ENCODE data around the gene PEAR1. TPM values are rescaled to one million over a fixed set of nuclear protein-coding genes. Genes with fewer than 3 reads are reported as not detected.
"Not testable (repeated sequence)": the region's sequence is repeated elsewhere in the genome, so short reads cannot be mapped to it uniquely, and the experiment has no call there.

The PEAR1 gene
- total RNA-seq, 1 experiment from 2014 or later: 11.9 TPM

- Histone ChIP-seq H3F3A (ENCODE audit: low read length, unreplicated experiment) (peaks cover 6% of the 10 kb centered on the region), H3K27ac (ENCODE audit: low read length) (no peak overlapping the region), H3K9me2 (replicated peaks; ENCODE audit: low read length) (no peaks in the 10 kb centered on the region), H3K9ac (ENCODE audit: low read length) (no peak overlapping the region), H3K4me2 (ENCODE audit: low read length) (no peak overlapping the region), H3K36me3 (ENCODE audit: low read depth, low read length) (no peaks in the 10 kb centered on the region), H3K4me1 (ENCODE audit: insufficient read depth, low read length) (peaks cover 25% of the 10 kb centered on the region), H2AFZ (ENCODE audit: low read length) (no peak overlapping the region), H3K79me2 (ENCODE audit: low read length) (no peaks in the 10 kb centered on the region), H3K27me3 (ENCODE audit: low read length) (no peaks in the 10 kb centered on the region), H4K20me1 (ENCODE audit: low read length) (no peaks in the 10 kb centered on the region), H3K9me3 (ENCODE audit: low read length) (no peaks in the 10 kb centered on the region), H3K4me3 (ENCODE audit: low read length) (no peak overlapping the region)
- DNase-seq (no peak), ATAC-seq (no peak)
- ChIA-PET POLR2A (ENCODE audit: unreplicated experiment) (no interaction called here), CTCF (interaction anchor here (0.6 kb wide), 1 partner anchor 198 kb away, joined by 4 read pairs; no protein-coding TSS in a partner anchor)
- BruUV-seq (replicated peaks): no TSS peak
- intact Hi-C loops (cut with micrococcal nuclease): no loop called here
- TF ChIP-seq EZH2 (IDR thresholded peaks at IDR 0.05; ENCODE audit: low read length, unreplicated experiment) (no peak), EZH2phosphoT487 (IDR thresholded peaks at IDR 0.05; ENCODE audit: borderline replicate concordance, low read length) (no peak), CTCF (conservative IDR thresholded peaks at IDR 0.05; ENCODE audit: low read depth, low read length) (no peak)
Measured at GRCh38 chr1:156924478-156925153, 31.1 kb downstream of the PEAR1 start.

- ChIA-PET POLR2A (ENCODE audit: unreplicated experiment) (no interaction called here), CTCF (interaction anchor here (0.6 to 0.7 kb wide), 3 partner anchors 199 to 340 kb away, joined by 3 to 4 read pairs (median 3); no protein-coding TSS in a partner anchor)
- H2AFZ ChIP-seq (ENCODE audit: low read length): no peak overlapping the region
- no peaks in the 10 kb centered on the region for H3K9me3 ChIP-seq (ENCODE audit: low read length)
- intact Hi-C loops (cut with micrococcal nuclease): loop anchor here (2.0 kb wide), 1 partner anchor 87 kb away; no protein-coding TSS in a partner anchor
- no TSS peak for BruUV-seq (replicated peaks)
- ATAC-seq (no peak), DNase-seq (no peak)
- H3K4me1 ChIP-seq (ENCODE audit: insufficient read depth, low read length): peaks cover 25% of the 10 kb centered on the region
- H3K36me3 ChIP-seq (ENCODE audit: low read depth, low read length): no peaks in the 10 kb centered on the region
- no peak for TF ChIP-seq EZH2phosphoT487 (IDR thresholded peaks at IDR 0.05; ENCODE audit: borderline replicate concordance, low read length)
- H4K20me1 ChIP-seq (ENCODE audit: low read length): no peaks in the 10 kb centered on the region
- H3F3A ChIP-seq (ENCODE audit: low read length, unreplicated experiment): peaks cover 6% of the 10 kb centered on the region
- peak overlapping the region; percentile 11 for H3K4me2 ChIP-seq (ENCODE audit: low read length)
- no peak overlapping the region for H3K9ac ChIP-seq (ENCODE audit: low read length)
- no peaks in the 10 kb centered on the region for H3K27me3 ChIP-seq (ENCODE audit: low read length)
- no peaks in the 10 kb centered on the region for H3K9me2 ChIP-seq (replicated peaks; ENCODE audit: low read length)
- no peak overlapping the region for H3K27ac ChIP-seq (ENCODE audit: low read length)
- no peak overlapping the region for H3K4me3 ChIP-seq (ENCODE audit: low read length)
- H3K79me2 ChIP-seq (ENCODE audit: low read length): no peaks in the 10 kb centered on the region
Measured at GRCh38 chr1:156925154-156926010, 31.9 kb downstream of the PEAR1 start.

GRCh38 chr1:156926175-156926574 lies 32.7 kb downstream of the PEAR1 start:
- Histone ChIP-seq H3K36me3 (ENCODE audit: low read depth, low read length) (no peaks in the 10 kb centered on the region), H2AFZ (ENCODE audit: low read length) (no peak overlapping the region), H3K27ac (ENCODE audit: low read length) (no peak overlapping the region), H4K20me1 (ENCODE audit: low read length) (no peaks in the 10 kb centered on the region), H3K27me3 (ENCODE audit: low read length) (no peaks in the 10 kb centered on the region), H3K4me3 (ENCODE audit: low read length) (no peak overlapping the region), H3K4me1 (ENCODE audit: insufficient read depth, low read length) (peaks cover 25% of the 10 kb centered on the region), H3K79me2 (ENCODE audit: low read length) (no peaks in the 10 kb centered on the region), H3K9me3 (ENCODE audit: low read length) (no peaks in the 10 kb centered on the region), H3K4me2 (ENCODE audit: low read length) (peak overlapping the region; percentile 11), H3F3A (ENCODE audit: low read length, unreplicated experiment) (peaks cover 6% of the 10 kb centered on the region), H3K9me2 (replicated peaks; ENCODE audit: low read length) (no peaks in the 10 kb centered on the region), H3K9ac (ENCODE audit: low read length) (no peak overlapping the region)
- ATAC-seq (peak; percentile 37), DNase-seq (peak; percentile 98)
- ChIA-PET POLR2A (ENCODE audit: unreplicated experiment) (no interaction called here), CTCF (interaction anchor here (0.6 to 0.7 kb wide), 2 partner anchors 235 to 340 kb away, joined by 3 read pairs; no protein-coding TSS in a partner anchor)
- no peak for TF ChIP-seq CTCF (conservative IDR thresholded peaks at IDR 0.05; ENCODE audit: low read depth, low read length)
- peak; percentile 71 for TF ChIP-seq EZH2phosphoT487 (IDR thresholded peaks at IDR 0.05; ENCODE audit: borderline replicate concordance, low read length)
- BruUV-seq (replicated peaks): no TSS peak
- intact Hi-C loops (cut with micrococcal nuclease): loop anchor here (2.0 kb wide), 1 partner anchor 87 kb away; no protein-coding TSS in a partner anchor

- POLR2A ChIA-PET (ENCODE audit: unreplicated experiment); H3K36me3 ChIP-seq (ENCODE audit: low read depth, low read length); BruUV-seq (replicated peaks); ATAC-seq; H3K9me3 ChIP-seq (ENCODE audit: low read length); H3K9ac ChIP-seq (ENCODE audit: low read length); H2AFZ ChIP-seq (ENCODE audit: low read length); H3F3A ChIP-seq (ENCODE audit: low read length, unreplicated experiment); H3K4me3 ChIP-seq (ENCODE audit: low read length); H4K20me1 ChIP-seq (ENCODE audit: low read length); H3K9me2 ChIP-seq (replicated peaks; ENCODE audit: low read length); H3K27me3 ChIP-seq (ENCODE audit: low read length); H3K27ac ChIP-seq (ENCODE audit: low read length); H3K79me2 ChIP-seq (ENCODE audit: low read length): not testable (repeated sequence)
- peaks cover 25% of the 10 kb centered on the region for H3K4me1 ChIP-seq (ENCODE audit: insufficient read depth, low read length)
- DNase-seq: peak; percentile 40
- peak overlapping the region; percentile 87 for H3K4me2 ChIP-seq (ENCODE audit: low read length)
- intact Hi-C loops (cut with micrococcal nuclease): loop anchor here (1.0 to 2.0 kb wide), 2 partner anchors 34 to 88 kb away; no protein-coding TSS in a partner anchor
- CTCF ChIA-PET: interaction anchor here (2.1 kb wide), 1 partner anchor 35 kb away, joined by 43 read pairs; no protein-coding TSS in a partner anchor
Measured at GRCh38 chr1:156926695-156927094, 33.2 kb downstream of the PEAR1 start.
